NCI-H2081 treated with DMSO at 0.1 percent for 48 hours (cell line): ENCODE measurements around the gene PTPA.
"Not testable (repeated sequence)": the region's sequence is repeated elsewhere in the genome, so short reads cannot be mapped to it uniquely, and the experiment has no call there.

ENCODE experiments used
- DNase-seq: peaks from one replicate; lab custom pipeline; 2025; lab: John Stamatoyannopoulos, UW

The PTPA gene

GRCh38 chr9:129108805-129109536 lies 2.2 kb upstream of the PTPA start:
- no peak for DNase-seq

DNA sequence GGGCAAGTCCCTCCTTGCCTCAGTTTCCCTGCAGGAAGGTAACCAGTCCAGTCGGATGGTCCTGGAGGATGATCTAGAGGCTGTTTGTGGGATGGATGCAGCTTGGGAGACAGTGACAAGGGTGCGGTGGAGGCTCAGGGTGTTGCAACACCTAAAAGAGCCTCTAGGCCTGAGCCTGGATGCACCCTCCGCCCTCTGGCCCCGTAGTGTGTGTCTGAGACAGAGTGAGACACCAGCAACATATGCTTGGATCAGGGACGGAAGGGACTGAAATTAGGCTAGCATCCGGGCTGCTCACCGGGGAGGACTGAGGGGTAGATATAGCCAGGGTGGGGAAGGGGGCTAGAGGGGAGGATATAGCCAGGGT lies 1.7 kb upstream of the PTPA start:
- DNase-seq, result no peak

DNA sequence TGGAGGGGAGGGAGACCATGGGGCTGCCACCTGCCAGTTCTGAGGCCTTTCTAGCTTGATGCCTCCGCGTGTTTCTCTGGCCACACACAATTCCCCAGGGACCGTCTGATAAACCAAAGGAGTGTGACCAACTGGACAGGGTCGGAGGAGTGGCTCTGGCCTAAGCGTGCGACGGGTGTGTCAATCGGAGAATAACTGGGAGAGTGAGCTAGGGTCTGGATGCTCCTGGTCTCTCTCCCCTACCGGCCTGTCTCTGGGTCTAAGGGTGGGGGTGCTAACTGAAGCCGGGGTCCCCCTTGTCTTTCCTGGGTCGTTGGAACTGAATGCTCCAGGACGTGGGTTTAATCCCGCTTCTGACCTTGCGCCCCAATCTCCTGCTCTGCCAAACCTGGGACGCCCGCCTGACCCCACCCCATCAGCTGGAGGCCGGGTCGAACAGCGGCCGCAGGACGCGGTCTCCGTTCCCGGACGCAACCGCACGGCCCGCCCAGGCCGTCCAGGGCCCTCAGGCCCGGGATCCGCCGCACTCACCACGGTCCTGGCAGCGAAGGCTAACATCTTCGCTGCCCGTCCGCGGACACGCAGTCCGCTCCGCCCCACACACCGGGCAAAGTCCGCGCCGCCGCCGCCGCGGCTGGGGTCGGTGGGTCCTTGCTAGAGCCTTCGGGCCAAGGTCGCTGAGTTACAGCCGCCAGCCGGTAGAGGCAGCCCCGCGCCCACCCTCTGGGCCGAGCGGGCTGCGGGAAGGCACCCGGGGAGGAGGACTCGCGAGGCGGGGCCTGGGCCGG lies 1.1 kb upstream of the PTPA start:
- DNase-seq, result no peak

DNA sequence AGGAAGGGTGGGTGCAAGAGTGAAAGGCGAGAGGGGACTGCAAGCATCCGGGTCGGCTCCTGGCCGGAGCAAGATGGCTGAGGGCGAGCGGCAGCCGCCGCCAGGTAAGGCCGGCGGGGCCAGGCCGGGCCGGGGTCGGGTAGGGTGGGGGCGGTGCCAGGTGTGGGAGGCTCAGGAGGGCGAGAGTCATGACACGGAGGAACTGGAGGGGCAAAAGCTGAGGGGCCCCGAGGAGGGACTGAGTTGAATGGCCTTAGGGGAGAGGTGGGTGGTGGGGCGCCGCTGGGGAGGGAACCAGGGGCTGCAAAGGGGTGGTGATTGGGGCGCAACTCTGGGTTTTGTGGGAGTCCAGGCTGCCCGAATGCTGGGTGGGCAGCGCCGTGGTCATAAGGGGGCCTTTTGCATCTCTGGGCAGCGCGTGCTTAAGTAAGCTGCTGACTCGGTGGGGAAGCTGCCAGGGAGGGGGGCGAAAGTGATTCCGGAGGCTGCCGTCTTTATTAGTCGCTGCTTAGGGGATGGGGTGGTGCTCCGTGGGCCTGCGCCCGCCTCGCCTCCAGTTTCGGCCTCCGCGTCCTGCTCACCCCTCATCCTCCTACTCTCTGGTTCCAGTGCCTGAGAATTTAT lies 425 bp downstream of the PTPA start:
- no peak for DNase-seq

DNA sequence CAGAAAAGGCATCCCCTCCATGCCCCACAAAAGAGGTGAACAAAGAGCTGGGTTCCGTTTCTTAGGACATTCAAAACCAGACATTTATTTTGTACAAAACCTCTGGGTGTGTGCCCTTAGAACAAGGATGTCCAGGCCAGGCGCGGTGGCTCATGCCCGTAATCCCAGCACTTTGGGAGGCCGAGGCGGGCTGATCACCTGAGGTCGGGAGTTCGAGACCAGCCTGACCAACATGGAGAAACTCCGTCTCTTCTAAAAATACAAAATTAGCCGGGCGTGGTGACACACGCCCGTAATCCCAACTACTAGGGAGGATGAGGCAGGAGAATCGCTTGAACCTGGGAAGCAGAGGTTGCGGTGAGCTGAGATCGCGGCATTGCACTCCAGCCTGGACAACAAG lies 1.3 kb downstream of the PTPA start:
- not testable (repeated sequence) for DNase-seq

GRCh38 chr9:129113645-129114304 lies 2.6 kb downstream of the PTPA start:
- DNase-seq, result no peak

DNA sequence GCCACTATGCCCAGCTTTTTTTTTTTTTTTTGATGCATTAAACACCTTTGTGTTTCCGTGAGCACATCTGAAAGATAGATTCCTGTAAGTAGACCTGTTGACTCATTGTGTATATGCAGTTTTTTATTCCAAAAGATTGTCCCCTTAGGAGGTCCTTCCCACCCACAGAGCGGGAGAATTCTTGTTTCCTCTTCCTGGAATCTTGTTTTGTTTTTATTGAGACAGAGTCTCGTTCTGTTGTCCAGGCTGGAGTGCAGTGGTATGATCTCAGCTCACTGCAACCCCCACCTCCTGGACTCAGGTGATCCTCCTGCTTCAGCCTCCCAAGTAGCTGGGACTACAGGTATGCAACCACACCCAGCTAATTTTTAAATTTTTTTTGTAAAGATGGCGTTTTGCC lies 7.6 kb downstream of the PTPA start:
- DNase-seq, result no peak

DNA sequence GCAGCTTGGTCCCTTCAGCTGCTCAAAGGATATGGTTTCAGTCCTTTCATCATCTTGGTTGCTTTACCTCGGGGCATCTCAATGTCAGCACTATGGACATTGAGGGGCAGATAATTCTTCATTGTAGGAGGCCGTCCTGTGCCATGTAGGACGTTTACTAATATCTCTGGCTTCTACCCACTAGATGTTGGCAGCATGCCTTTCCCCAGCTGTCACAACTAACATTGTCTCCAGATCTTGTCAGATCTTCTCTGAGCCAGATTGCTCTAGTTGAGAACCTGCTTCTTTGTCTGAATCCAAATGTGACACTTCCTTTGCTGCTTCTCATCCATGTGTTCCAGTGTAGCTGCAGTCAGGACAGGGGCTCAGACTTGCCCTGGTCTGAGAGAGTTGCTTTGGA lies 10.3 kb downstream of the PTPA start:
- no peak for DNase-seq

DNA sequence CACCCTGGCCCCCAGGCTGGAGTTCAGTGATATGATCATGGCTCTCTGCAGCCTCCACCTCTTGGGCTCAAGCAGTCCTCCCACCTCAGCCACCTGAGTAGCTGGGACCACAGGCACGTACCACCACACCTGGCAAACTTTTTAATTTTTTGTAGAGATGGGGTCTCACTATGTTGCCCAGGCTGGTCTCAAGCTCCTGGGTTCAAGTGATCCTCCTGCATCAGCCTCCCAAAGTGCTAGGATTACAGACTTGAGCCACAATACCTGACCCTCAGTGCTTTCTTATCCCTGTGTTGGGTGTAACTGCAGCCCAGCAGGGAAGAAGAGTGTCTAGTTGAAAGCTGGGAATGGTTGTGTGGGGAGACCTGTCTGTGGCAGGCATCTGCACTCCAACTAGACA lies 10.9 kb downstream of the PTPA start:
- no peak for DNase-seq

GRCh38 chr9:129122976-129123375 lies 11.8 kb downstream of the PTPA start:
- DNase-seq, result not testable (repeated sequence)

DNA sequence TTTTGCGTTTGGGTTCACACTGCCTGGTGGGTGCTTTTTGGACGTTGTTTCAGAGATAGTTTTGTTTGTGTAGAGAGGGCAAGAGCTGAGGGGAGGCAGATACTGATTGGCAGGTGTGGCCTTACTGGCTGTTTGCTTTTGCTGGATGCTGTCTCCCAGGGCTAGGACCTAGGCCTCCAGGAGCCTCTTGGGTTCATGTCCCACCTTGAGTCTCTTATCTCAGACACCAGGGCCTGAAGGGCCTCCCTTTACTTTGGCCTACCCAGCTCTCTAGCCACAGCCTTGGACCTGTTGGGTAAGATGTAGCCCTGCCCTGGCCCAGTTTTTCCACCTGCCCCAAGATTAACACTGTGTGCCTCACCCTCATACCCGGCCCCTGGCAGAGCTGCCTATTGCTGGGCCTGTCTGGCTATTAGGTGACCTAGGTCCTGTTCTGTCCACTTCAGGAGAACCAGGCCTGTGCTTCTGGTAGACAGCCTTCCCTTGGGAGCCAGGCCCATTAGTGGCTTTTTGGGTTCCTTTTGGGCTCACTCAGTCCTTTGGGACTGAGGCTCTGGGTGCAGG lies 13.4 kb downstream of the PTPA start:
- DNase-seq, result no peak

DNA sequence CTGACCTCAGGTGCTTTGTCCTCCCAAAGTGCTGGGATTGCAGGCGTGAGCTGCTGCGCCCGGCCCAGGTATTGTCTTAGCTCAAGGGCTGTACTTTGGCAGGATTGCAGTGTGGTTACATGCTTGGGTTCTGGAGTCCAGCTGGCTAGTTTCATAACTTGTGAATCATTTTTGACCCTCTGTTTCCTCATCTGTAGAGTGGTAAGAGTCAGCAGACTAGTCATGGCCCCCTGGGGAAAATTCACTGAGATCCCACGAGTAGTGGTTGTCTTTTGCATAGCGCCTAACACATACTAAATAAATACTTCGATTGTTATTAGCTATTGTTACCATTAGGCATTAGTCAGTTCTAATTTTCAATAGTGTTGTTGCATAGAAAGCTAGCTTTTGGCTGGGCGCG lies 14.3 kb downstream of the PTPA start:
- DNase-seq, result no peak

- no peak for DNase-seq
Observed at GRCh38 chr9:129126749-129127618, 15.8 kb downstream of the PTPA start.

DNA sequence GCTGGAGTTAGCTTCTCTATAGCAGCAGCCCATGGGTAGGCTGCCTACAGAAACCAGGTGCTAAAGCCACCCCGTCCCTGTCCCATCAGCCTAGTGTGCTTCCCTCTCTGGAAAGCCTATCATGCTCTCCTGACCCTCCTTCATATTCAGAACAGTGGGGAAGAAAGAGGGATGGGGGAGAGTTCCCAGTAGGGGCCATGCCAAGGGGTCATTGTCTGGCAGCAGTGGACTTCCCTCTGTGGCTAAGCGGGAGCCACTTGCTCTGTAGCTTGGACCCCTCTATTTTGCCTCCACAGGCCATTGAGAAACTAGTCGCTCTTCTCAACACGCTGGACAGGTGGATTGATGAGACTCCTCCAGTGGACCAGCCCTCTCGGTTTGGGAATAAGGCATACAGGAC lies 17.5 kb downstream of the PTPA start:
- DNase-seq, result no peak

- DNase-seq, result not testable (repeated sequence)
Observed at GRCh38 chr9:129130271-129130670, 19.1 kb downstream of the PTPA start.

DNA sequence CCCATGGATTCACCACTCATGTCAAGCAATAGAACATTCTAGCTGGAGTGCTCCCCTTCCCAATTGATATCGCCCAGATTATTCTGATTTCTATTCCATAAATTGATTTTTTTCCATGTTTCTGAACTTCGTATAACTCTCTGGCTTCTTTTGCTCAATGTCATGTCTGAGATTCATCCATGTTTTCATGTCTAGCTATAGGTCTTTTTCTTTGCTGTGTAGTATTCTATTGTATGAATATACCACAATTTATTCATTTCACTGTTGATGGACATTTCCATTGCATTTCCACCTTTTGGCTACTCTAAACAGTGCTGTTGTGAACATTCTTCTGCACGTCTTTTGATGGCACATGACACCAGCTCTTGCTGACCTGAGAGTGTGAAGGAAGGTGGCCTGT lies 19.6 kb downstream of the PTPA start:
- no peak for DNase-seq

- DNase-seq, result no peak
Observed at GRCh38 chr9:129131300-129132145, 20.3 kb downstream of the PTPA start.

GRCh38 chr9:129133082-129133481 lies 21.9 kb downstream of the PTPA start:
- no peak for DNase-seq

DNA sequence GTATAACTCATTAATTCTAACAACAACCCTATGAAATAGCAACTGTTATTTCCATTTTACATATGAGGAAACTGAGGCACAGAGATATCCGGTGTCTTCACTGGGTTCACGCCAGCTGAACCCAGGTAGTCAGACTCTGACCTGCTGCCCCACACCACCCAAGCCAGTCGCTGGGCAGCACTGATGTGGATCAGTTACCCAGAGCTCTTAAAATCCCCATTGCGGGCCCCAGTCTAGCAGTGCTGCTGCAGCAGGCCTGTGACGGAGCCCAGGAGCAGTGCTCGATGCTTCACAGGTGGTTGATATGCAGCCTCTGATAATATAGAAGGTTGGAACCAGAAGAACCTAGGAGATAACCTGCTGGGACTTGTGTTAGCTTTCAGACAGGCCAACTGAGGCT lies 24.3 kb downstream of the PTPA start:
- no peak for DNase-seq

GRCh38 chr9:129136446-129137035 lies 25.3 kb downstream of the PTPA start:
- DNase-seq, result no peak
